Right cardiac atrium (tissue), 5 donors: Measurements from ENCODE around the gene PRDM11. TPM values are rescaled to one million over a fixed set of nuclear protein-coding genes. Genes with fewer than 3 reads are reported as not detected.

ENCODE experiments used
- ATAC-seq, 2 donors: fragments of 200-7000 bp; cut with Tn5 transposase; one replicate each; pipeline versions ENCODE4 v1.8.0 to v1.9.1; 2020; ENCODE audit warnings: moderate library complexity in 2 of 2, mild to moderate bottlenecking in 1 of 2
- DNase-seq, 3 donors: peaks; one replicate each; pipeline ENCODE4 v3.0.0-alpha.2; 2020
- H3K27ac ChIP-seq: one replicate; pipeline ENCODE4 v1.5.1; 2013; ENCODE audit warnings: mild to moderate bottlenecking, low read length, control low read depth, moderate library complexity
- H3K27me3 ChIP-seq: one replicate; pipeline ENCODE4 v1.6.1; 2013; ENCODE audit not compliant: control insufficient read depth, insufficient read depth
- H3K4me1 ChIP-seq: one replicate; pipeline ENCODE4 v1.6.1; 2013; ENCODE audit warnings: low read length; ENCODE audit not compliant: control insufficient read depth, insufficient read depth
- H3K4me3 ChIP-seq: one replicate; pipeline ENCODE4 v1.5.1; 2013; ENCODE audit warnings: low read length, control low read depth
- H3K9me3 ChIP-seq: one replicate; pipeline ENCODE4 v1.6.1; 2013; ENCODE audit warnings: low read length; ENCODE audit not compliant: control insufficient read depth
- WGBS: extraction: QIAGEN DNeasy Blood & Tissue Kit; methylation state at CpG from one replicate; pipeline ENCODE4 v1.1.7; 2013; 5-methylcytosine and 5-hydroxymethylcytosine counted together
- intact Hi-C, 4 donors: fragments of 100-400 bp; cut with DNase I; formaldehyde crosslinking; loops; one replicate each; pipeline versions ENCODE4 v1.11.0 to v1.14.0; 2022 to 2023
- polyA plus RNA-seq: library from polyadenylated mRNA; stranded (reverse); fragments of 200-250 nt; gene quantifications from one replicate; pipeline ENCODE4 v1.2.3, GENCODE V29; 2013
- total RNA-seq, 4 donors: library from RNA; stranded (reverse); fragmentation: NEBNext Ultra II Directional; extraction: Animal tissue kit (Norgen Biotek cat#: 25700); gene quantifications; one replicate each; pipeline ENCODE4 v1.2.1, GENCODE V29; 2021
- donor health status: healthy with polysubstance abuse.
- donor health status: DM: no; HTN: yes; CAD: no.
- donor health status: DM: no; HTN: no; CAD: no.
- donor health status: DM: no; HTN: yes; CAD: no; lungs with severe emphysema.
- donor health status: DM: yes; HTN: yes; CAD: no.

PRDM11 gene
- total and polyA plus RNA-seq, 5 donors, result 9.5 to 33.9 (median 28.7) TPM

DNA sequence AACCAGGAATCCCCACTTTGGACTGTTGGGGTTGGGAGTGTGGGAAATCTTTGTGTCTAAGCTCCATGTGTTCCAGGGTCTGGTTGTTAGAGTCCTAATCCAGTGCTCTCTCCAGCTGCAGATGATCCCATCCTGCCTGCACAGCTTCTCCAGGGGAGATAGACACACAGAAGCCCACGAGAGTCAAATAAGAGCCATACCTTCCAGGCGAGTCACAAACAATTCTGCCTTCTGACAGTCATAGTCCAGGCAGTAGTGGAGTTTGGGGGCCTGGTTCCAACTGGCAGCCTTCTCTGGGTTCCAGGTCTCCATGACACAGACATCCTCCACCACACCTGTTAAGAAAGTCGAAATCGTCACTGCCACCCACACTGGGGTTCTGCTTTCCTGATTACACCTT, 107.6 kb downstream of the PRDM11 start:
- WGBS, result 78% methylated on average over 4 of the region's 4 CpGs
- no peak for ATAC-seq
- Histone ChIP-seq H3K27ac (no peak overlapping the region), H3K27me3 (no peaks in the 10 kb centered on the region), H3K9me3 (no peaks in the 10 kb centered on the region), H3K4me1 (no peaks in the 10 kb centered on the region), H3K4me3 (no peak overlapping the region)
- no peak for DNase-seq
- intact Hi-C loops, result no loop called here

DNA sequence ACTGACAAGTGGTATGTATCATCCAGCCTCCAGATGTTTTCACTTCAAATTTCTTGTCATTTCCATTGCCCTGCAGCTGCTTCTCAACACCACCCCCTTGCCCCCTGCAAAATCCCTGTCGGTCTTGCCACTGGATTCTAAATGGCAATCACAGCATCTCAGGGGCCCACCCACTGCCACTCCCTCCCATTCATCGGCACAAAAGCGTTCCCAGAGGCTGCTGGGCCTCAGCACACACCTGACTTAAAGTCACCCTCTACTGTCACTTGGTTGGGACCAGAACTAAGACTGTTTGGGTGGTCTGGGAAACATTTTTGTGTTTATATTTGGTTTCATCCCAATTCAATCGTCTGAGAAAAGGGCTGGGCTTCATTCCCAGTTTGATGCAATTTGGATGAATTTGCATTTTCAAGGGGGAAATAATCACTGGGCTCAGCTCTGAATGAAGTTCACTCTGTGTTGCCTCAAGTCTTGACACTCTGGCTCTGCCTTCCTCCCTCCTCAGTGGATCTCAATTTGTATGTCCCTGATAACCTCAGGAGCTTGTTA, 112.6 kb downstream of the PRDM11 start:
- Histone ChIP-seq H3K9me3 (no peaks in the 10 kb centered on the region), H3K27ac (no peak overlapping the region), H3K4me3 (no peak overlapping the region), H3K27me3 (no peaks in the 10 kb centered on the region), H3K4me1 (peaks cover 3% of the 10 kb centered on the region)
- ATAC-seq, result no peak
- intact Hi-C loops, result no loop called here
- no peak for DNase-seq
- WGBS, result 45% methylated on average over 4 of the region's 4 CpGs

DNA sequence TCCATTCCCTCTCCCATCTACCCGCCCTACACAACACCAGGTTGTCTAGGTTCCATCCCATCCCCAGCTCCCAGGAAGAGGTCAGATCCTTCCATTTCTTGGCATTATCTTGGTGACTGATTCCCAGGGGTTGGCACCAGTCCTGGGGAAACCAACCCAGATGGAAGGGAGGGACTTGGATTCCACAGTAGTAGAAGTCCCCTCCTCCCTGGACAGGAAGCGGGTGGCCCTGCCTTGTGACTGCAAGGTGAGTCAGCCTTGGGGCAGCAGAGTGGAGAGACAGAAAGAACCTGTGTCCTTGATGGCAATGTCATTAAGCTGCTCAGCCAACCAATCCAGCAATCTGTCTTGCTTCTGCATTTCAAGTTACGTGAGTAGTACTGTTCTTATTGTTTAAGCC, 113.2 kb downstream of the PRDM11 start:
- ATAC-seq (peak in 1 of 2 donors; percentile 37), DNase-seq (no peak)
- Histone ChIP-seq H3K27ac (no peak overlapping the region), H3K4me1 (peaks cover 3% of the 10 kb centered on the region), H3K27me3 (no peaks in the 10 kb centered on the region), H3K9me3 (no peaks in the 10 kb centered on the region), H3K4me3 (no peak overlapping the region)
- 92% methylated on average over 3 of the region's 3 CpGs for WGBS
- intact Hi-C loops, result no loop called here

GRCh38 chr11:45260071-45260470, 113.6 kb downstream of the PRDM11 start:
- Histone ChIP-seq H3K4me1 (peaks cover 3% of the 10 kb centered on the region), H3K9me3 (no peaks in the 10 kb centered on the region), H3K4me3 (no peak overlapping the region), H3K27ac (no peak overlapping the region), H3K27me3 (no peaks in the 10 kb centered on the region)
- DNase-seq, result no peak
- ATAC-seq, result no peak
- intact Hi-C loops, result no loop called here

- 72% methylated on average over 4 of the region's 4 CpGs for WGBS
Measured at GRCh38 chr11:45262900-45263299, 116.5 kb downstream of the PRDM11 start.

DNA sequence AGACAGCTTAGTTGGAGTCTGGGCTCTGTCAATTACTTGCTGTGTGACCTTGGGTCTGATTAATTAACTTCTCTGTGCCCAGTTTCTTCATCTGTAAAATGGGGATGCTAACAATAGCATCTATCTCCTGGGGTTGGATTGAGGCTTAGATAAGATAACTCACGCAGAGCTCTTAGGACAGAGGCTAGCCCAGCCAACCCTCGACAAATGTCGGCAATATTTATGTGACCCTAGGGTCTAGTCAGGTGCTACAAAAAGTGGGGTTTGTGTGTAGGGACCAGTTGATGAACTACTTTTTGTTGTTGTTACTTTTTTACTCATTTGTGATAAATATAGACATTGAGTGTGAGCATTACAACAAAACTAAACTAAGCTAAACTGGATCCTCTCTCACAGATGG, 117.3 kb downstream of the PRDM11 start:
- H3K27me3 ChIP-seq, result no peaks in the 10 kb centered on the region
- ATAC-seq, result no peak
- intact Hi-C loops, result no loop called here
- DNase-seq, result no peak
- 87% methylated on average over 3 of the region's 3 CpGs for WGBS
- H3K9me3 ChIP-seq, result no peaks in the 10 kb centered on the region
- H3K4me1 ChIP-seq, result peaks cover 3% of the 10 kb centered on the region
- no peak overlapping the region for H3K4me3 ChIP-seq
- H3K27ac ChIP-seq, result no peak overlapping the region

More at GRCh38 chr11:45262900-45263299, 116.5 kb downstream of the PRDM11 start:
- no peak for ATAC-seq
- H3K4me3 ChIP-seq, result no peak overlapping the region
- no peak for DNase-seq
- H3K9me3 ChIP-seq, result no peaks in the 10 kb centered on the region
- H3K27ac ChIP-seq, result no peak overlapping the region
- H3K4me1 ChIP-seq, result peaks cover 3% of the 10 kb centered on the region
- intact Hi-C loops, result no loop called here
- H3K27me3 ChIP-seq, result no peaks in the 10 kb centered on the region

GRCh38 chr11:45264839-45265515, 118.5 kb downstream of the PRDM11 start:
- DNase-seq, result no peak

GRCh38 chr11:45265969-45266675, 119.7 kb downstream of the PRDM11 start:
- Histone ChIP-seq H3K27ac (no peak overlapping the region), H3K4me1 (no peaks in the 10 kb centered on the region), H3K9me3 (no peaks in the 10 kb centered on the region), H3K4me3 (no peak overlapping the region), H3K27me3 (no peaks in the 10 kb centered on the region)
- intact Hi-C loops, result no loop called here
- DNase-seq, result no peak
- ATAC-seq, result no peak
- 82% methylated on average over 2 of the region's 2 CpGs for WGBS

More at GRCh38 chr11:45264839-45265515, 118.5 kb downstream of the PRDM11 start:
- H3K27ac ChIP-seq, result no peak overlapping the region
- ATAC-seq, result no peak
- H3K9me3 ChIP-seq, result no peaks in the 10 kb centered on the region
- WGBS, result 60% methylated on average over 11 of the region's 11 CpGs
- H3K27me3 ChIP-seq, result no peaks in the 10 kb centered on the region
- intact Hi-C loops, result no loop called here
- no peak overlapping the region for H3K4me3 ChIP-seq
- no peaks in the 10 kb centered on the region for H3K4me1 ChIP-seq

GRCh38 chr11:45266676-45267020, 120.2 kb downstream of the PRDM11 start:
- Histone ChIP-seq H3K27ac (no peak overlapping the region), H3K4me3 (no peak overlapping the region), H3K4me1 (no peaks in the 10 kb centered on the region), H3K9me3 (no peaks in the 10 kb centered on the region), H3K27me3 (no peaks in the 10 kb centered on the region)
- DNase-seq, result no peak
- ATAC-seq, result no peak
- 92% methylated on average over 1 of the region's 1 CpG for WGBS
- intact Hi-C loops, result no loop called here

DNA sequence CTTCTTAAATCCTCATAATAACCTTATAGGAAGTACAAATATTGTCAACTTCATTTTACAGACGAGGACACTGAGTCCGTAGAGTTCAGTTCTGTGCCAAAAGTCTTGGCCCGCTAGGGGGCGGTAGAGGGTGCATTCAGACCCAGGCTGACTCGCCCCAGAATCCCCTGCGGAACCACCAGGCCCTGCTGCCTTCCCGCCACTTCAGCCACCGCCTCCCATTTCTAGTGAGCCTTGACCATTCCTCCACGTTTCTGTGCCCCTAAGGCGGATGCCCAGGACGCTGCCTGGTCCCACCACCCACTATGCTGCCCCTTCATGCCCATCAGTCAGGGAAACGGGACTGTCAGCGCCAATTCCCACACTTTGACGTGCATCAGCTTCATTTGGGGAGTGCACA, 120.6 kb downstream of the PRDM11 start:
- no peaks in the 10 kb centered on the region for H3K9me3 ChIP-seq
- H3K4me3 ChIP-seq, result no peak overlapping the region
- H3K27ac ChIP-seq, result no peak overlapping the region
- 62% methylated on average over 14 of the region's 14 CpGs for WGBS
- no peaks in the 10 kb centered on the region for H3K27me3 ChIP-seq
- no peak for DNase-seq
- peak in 1 of 2 donors; percentile 15 for ATAC-seq
- H3K4me1 ChIP-seq, result no peaks in the 10 kb centered on the region
- intact Hi-C loops, result no loop called here

DNA sequence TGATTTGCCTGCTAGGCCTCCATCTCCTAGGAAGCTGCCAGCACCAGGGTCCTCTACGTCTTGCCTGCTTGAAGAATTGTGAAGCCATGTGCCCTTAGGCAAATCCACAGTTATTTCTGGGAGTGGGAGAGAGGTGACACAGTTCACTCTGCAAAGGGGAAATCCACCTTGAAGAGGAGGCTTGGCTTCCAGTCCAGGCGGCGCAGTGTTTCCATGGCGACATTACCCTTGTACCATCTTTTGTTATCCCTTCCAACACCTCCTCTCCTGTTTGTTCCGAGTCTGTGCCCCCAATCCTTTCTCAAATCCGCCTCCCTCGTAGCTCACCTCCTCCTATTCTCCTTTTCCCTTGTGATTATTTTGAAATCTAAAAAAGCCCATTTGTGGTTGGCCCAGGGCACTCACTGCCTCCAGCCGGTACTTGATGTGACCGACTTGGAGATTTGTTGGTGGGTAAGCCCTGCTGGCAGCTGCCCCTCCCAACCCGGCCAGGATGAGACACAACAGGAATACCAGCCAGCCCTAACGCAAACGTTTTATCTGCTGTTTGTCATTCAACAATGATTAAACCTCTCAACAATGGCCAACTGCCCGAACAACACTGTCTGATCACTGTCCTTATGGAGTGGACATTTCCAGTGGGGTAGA, 121.3 kb downstream of the PRDM11 start:
- ATAC-seq (peak; percentile 69 to 86), DNase-seq (peak; percentile 39 to 76 (median 74))
- 49% methylated on average over 13 of the region's 13 CpGs for WGBS
- Histone ChIP-seq H3K4me1 (no peaks in the 10 kb centered on the region), H3K4me3 (no peak overlapping the region), H3K9me3 (no peaks in the 10 kb centered on the region), H3K27ac (no peak overlapping the region), H3K27me3 (no peaks in the 10 kb centered on the region)
- intact Hi-C loops, result no loop called here
